ENCODE measurements around the gene PILRB. TPM values are rescaled to one million over a fixed set of nuclear protein-coding genes. Genes with fewer than 3 reads are reported as not detected.
"Not testable (repeated sequence)": the region's sequence is repeated elsewhere in the genome, so short reads cannot be mapped to it uniquely, and the experiment has no call there.

The PILRB gene
- total RNA-seq, 1 experiment from 2014 or later = 18.6 TPM

DNA sequence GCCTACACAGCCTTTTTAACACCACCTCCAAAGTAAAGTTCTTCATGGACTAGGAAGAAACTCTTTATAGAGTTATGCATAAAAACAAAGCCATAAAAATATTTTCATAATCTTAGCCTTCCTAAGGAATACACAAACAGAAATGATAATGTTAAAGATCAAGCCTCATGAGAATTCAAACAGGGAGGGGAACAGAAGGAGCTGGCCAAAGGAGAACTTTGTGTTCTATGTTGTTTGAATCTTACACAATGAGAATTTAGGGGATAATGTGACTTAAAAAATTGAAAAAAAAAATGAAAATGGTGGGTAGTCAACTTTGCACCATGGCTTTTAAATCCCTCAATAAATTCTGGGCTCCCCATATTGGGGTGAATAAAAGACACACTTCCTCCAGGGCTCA, 9.1 kb upstream of the PILRB start:
- Histone ChIP-seq H3K27me3 (ENCODE audit: control insufficient read depth, insufficient read depth, low read length) (no peaks in the 10 kb centered on the region), H3K36me3 (replicated peaks; ENCODE audit: control insufficient read depth, insufficient read depth, low read length) (peaks cover 43% of the 10 kb centered on the region), H3K4me3 (ENCODE audit: insufficient read depth, low read depth, low read length) (no peak overlapping the region)
- no peak for DNase-seq

DNA sequence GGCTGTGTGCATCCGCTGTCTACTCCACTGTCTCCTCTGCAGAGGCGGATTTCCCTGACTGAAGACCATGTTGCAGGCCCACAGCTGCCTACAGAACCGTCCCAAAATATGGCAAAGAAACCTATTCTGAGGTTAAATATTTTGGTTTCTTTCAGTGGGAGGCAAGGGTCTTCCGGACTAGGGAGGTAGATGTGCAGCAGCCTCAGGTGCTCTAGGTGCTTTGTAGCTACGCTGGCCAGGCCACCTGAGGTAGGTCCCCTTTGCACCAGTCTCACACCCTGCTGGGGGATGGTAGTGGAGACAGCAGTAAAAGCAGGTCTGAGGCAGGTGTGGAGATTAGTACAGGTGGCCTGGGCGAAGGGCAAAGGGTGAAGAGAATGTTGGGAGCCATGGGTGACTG, 8.2 kb upstream of the PILRB start:
- Histone ChIP-seq H3K36me3 (replicated peaks; ENCODE audit: control insufficient read depth, insufficient read depth, low read length) (peaks cover 49% of the 10 kb centered on the region), H3K4me3 (ENCODE audit: insufficient read depth, low read depth, low read length) (no peak overlapping the region), H3K27me3 (ENCODE audit: control insufficient read depth, insufficient read depth, low read length) (no peaks in the 10 kb centered on the region)
- DNase-seq = no peak

DNA sequence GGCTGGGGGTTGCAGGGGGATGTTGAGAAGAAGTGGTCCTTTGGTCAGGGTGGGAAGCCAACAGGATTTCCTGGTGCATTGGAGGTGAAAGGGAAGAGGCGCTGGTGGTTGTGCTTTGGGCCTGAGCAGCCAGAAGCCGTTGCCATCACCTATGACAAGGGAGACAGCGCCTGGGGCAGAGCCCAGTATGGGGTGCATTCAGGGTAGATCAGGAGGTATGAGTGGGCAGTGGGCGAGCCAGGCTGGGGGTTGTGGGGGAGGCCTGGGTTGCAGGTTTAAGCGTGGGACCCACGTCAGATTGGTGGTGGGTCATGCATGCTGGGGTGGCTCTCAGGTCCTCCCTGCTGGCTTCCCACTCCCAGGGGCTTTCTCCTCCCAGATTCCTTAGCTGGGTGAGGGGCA, 6.3 kb upstream of the PILRB start:
- Histone ChIP-seq H3K4me3 (ENCODE audit: insufficient read depth, low read depth, low read length) (no peak overlapping the region), H3K27me3 (ENCODE audit: control insufficient read depth, insufficient read depth, low read length) (no peaks in the 10 kb centered on the region), H3K36me3 (replicated peaks; ENCODE audit: control insufficient read depth, insufficient read depth, low read length) (peaks cover 56% of the 10 kb centered on the region)
- no peak for DNase-seq

DNA sequence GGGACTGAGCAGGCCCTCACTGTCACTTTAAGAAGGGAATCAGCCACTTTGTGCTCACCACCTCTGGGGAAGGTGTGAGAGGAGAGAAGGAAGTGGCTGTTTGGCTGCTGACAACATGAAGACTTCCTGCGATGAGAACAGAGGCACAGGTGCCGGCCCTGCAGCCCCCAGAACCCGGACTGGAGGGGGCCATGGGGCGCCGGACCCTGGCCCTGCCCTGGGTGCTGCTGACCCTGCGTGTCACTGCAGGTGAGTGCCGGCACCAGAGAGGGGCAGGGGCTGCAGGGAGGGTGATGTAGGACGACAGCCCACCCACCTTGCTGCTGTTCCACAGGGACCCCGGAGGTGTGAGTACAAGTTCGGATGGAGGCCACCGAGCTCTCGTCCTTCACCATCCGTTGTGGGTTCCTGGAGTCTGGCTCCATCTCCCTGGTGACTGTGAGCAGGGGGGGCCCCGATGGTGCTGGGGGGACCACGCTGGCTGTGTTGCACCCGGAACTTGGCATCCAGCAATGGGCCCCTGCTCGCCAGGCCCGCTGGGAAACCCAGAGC, 5.6 kb upstream of the PILRB start:
- not testable (repeated sequence) for H3K4me3 ChIP-seq (ENCODE audit: insufficient read depth, low read depth, low read length); DNase-seq; H3K27me3 ChIP-seq (ENCODE audit: control insufficient read depth, insufficient read depth, low read length)
- peaks cover 54% of the 10 kb centered on the region for H3K36me3 ChIP-seq (replicated peaks; ENCODE audit: control insufficient read depth, insufficient read depth, low read length)

DNA sequence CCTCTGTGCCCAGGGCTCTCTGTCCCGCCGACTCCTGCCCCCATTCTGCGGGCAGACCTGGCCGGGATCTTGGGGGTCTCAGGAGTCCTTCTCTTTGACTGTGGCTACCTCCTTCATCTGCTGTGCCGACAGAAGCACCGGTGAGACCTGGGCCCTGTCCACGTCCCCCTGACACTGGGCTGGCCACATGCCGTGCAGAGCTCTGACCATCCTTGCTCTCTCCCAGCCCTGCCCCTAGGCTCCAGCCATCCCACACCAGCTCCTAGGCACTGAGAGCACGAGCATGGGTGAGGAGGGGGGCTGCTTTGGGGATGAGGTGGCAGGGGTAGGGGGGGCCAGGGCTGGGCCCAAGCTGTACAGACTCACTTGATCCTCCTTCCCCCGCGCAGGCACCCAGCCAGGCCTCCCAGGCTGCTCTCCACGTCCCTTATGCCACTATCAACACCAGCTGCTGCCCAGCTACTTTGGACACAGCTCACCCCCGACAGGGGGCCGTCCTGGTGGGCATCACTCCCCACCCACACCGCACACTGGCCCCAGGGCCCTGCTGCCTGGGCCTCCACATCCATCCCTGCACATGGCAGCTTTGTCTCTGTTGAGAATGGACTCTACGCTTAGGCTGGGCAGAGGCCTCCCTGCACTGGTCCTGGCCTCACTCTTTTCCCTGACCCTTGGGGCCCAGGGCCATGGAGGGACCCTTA, 4.8 kb upstream of the PILRB start:
- Histone ChIP-seq H3K36me3 (replicated peaks; ENCODE audit: control insufficient read depth, insufficient read depth, low read length) (peaks cover 50% of the 10 kb centered on the region), H3K27me3 (ENCODE audit: control insufficient read depth, insufficient read depth, low read length) (no peaks in the 10 kb centered on the region), H3K4me3 (ENCODE audit: insufficient read depth, low read depth, low read length) (no peak overlapping the region)
- no peak for DNase-seq

DNA sequence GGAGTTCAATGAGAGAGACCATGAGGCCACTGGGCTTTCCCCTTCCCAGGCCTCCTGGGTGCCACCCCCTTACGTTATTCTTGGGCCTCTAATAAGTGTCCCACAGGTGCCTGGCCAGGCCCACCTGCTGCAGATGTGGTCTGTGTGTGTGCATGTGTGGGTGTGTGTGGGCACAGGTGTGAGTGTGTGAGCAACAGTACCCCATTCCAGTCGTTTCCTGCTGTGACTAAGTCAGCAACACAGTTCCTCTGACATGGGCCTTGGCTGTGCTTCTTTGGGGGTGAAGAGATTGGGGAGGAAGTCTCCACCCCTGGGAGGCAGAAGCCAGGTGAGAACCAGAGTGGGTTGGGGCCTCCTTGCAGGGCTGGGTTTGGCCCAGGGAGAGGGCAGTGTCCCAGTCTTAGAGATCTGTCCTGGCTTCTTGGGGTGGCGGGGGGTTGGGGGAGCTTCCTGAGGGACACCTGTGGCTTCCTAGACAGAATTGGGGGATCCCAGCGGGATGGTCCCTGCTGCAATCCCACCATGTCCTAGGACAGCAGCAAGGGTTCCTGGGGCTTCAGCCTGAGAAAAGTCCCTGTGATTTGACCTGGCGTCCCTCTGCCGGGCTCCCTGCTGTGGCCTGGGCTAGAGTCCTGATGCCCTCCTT, 4.1 kb upstream of the PILRB start:
- no peak for DNase-seq
- Histone ChIP-seq H3K36me3 (replicated peaks; ENCODE audit: control insufficient read depth, insufficient read depth, low read length) (peaks cover 51% of the 10 kb centered on the region), H3K4me3 (ENCODE audit: insufficient read depth, low read depth, low read length) (no peak overlapping the region), H3K27me3 (ENCODE audit: control insufficient read depth, insufficient read depth, low read length) (no peaks in the 10 kb centered on the region)

DNA sequence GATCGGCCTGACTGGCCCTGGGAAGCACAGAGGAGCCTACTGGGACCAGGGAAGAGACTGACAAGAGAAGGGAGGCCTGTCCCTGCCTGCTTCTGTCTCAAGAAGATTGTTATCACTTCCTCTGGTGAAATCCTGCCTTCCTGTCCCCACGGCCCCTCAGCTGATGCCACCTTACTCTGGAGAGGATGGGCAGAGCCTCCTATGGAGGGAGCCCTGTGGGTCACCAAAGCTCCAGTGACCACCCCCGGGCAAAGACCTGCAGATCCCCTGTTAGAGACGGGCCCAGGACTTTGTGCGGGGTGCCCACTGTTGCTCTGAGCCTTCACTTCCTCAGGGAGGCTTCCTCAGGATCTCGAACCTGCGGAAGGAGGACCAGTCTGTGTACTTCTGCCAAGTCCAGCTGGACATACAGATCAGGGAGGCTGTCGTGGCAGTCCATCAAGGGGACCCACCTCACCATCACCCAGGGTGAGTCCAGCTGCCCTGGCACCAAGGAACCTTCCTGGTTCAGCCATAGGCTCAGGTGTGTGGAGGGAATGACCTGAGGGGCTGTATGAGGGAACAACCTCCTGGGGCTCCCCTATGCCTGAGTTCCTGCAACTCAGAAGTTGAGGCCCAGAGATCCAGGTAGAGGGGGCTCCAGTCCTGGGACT, 1.4 kb upstream of the PILRB start:
- no peak for DNase-seq
- Histone ChIP-seq H3K4me3 (ENCODE audit: insufficient read depth, low read depth, low read length) (no peak overlapping the region), H3K36me3 (replicated peaks; ENCODE audit: control insufficient read depth, insufficient read depth, low read length) (peaks cover 49% of the 10 kb centered on the region), H3K27me3 (ENCODE audit: control insufficient read depth, insufficient read depth, low read length) (no peaks in the 10 kb centered on the region)

DNA sequence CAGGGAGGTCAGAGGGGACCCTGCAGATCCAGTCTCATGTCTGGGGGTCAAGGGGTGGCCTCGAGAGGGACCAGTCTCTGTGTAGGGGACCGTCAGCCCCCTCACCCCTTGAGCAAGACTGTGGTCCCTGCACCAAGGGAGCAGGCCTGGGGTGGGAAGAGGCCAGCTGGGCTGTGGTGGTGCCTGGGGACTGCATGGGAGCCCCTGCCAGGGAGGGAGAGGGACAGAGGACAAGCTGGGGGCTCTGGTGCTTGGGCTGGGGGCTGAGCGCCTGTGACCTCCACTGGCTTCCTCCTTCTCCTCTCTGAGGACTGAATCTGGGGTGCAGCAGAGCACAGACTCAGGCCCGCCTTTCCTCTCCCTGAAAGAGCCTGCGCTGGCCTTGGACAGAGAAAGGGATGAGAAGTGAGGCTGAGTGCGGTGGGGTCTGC, 771 bp upstream of the PILRB start:
- no peak for DNase-seq
- Histone ChIP-seq H3K27me3 (ENCODE audit: control insufficient read depth, insufficient read depth, low read length) (no peaks in the 10 kb centered on the region), H3K36me3 (replicated peaks; ENCODE audit: control insufficient read depth, insufficient read depth, low read length) (peaks cover 52% of the 10 kb centered on the region), H3K4me3 (ENCODE audit: insufficient read depth, low read depth, low read length) (no peak overlapping the region)

DNA sequence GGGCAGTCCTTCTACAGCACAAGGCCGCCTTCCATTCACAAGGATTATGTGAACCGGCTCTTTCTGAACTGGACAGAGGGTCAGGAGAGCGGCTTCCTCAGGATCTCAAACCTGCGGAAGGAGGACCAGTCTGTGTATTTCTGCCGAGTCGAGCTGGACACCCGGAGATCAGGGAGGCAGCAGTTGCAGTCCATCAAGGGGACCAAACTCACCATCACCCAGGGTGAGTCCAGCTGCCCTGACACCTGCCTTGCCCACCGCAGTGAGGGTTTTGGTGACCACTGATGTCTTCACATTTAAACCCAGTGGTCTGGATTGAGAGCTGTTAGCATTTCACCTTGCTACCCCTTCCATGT, 918 bp downstream of the PILRB start:
- Histone ChIP-seq H3K36me3 (replicated peaks; ENCODE audit: control insufficient read depth, insufficient read depth, low read length) (peaks cover 44% of the 10 kb centered on the region), H3K4me3 (ENCODE audit: insufficient read depth, low read depth, low read length) (no peak overlapping the region), H3K27me3 (ENCODE audit: control insufficient read depth, insufficient read depth, low read length) (no peaks in the 10 kb centered on the region)
- DNase-seq = no peak

DNA sequence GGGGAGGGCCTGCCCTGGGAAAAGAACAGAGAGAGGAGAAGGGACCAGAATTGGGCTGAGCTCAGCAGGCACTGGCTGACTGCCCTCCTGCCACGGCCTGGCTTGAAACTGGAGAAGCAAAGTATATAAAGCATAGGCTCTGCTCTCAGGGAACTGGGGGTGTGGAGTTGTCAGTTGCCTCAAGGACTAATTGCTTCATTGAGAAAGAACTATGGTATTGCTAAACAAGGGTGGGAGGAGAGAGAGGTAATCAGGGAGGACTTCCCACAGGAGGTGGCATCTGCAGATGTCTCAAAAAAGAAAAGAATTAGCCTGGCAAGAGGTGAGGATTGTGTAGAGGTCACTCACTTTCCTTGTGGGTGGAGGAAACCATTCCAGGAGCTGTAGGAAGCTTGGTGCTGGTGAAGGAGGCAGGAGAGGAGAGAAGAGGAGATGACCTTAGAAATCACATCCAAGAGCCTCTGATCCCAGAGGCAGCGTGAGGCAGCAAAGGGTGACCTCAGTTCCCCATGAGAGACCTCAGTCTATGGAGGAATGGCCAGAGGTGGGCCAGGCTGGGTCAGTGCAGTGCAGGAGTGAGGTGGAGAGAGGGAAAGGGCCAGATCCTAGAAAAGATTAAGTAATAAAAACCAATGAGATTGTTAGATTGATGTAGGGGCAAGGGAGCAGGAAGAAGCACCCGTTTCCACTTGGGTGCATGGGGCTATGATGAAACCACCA, 2.4 kb downstream of the PILRB start:
- DNase-seq = no peak
- H3K4me3 ChIP-seq (ENCODE audit: insufficient read depth, low read depth, low read length) = no peak overlapping the region
- H3K36me3 ChIP-seq (replicated peaks; ENCODE audit: control insufficient read depth, insufficient read depth, low read length) = peaks cover 32% of the 10 kb centered on the region
- H3K27me3 ChIP-seq (ENCODE audit: control insufficient read depth, insufficient read depth, low read length) = no peaks in the 10 kb centered on the region

DNA sequence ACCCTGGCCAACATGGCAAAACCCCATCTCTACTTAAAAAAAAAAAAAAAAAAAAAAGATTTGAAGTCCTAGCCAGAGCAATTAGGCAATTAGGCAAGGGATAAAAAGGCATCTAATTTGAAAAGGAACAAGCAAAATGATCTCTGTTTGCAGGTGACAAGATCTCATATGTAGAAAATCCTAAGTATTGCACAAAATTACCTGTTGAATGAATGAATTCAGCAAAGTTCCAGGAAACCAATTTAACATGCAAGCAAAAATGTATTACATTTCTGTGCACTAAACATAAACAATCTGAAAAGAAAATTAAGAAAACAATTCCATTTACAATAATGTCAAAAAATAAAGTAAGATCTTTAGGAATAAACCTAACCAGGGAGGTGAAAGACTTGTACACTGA, 5.2 kb downstream of the PILRB start:
- no peaks in the 10 kb centered on the region for H3K27me3 ChIP-seq (ENCODE audit: control insufficient read depth, insufficient read depth, low read length)
- H3K4me3 ChIP-seq (ENCODE audit: insufficient read depth, low read depth, low read length) = no peak overlapping the region
- peaks cover 20% of the 10 kb centered on the region for H3K36me3 ChIP-seq (replicated peaks; ENCODE audit: control insufficient read depth, insufficient read depth, low read length)
- no peak for DNase-seq

DNA sequence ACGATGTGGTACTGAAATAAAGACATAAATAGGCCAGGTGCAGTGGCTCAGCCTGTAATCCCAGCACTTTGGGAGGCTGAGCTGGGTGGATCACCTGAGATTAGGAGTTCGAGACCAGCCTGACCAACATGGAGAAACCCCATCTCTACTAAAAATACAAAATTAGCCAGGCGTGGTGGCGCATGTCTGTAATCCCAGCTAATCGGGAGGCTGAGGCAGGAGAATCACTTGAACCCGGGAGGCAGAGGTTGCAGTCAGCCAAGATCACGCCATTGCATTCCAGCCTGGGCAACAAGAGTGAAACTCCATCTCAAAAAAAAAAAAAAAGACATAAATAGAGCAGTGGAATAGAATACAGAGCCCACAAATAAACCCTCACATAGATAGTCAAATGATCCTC, 5.9 kb downstream of the PILRB start:
- not testable (repeated sequence) for H3K27me3 ChIP-seq (ENCODE audit: control insufficient read depth, insufficient read depth, low read length); DNase-seq; H3K4me3 ChIP-seq (ENCODE audit: insufficient read depth, low read depth, low read length)
- H3K36me3 ChIP-seq (replicated peaks; ENCODE audit: control insufficient read depth, insufficient read depth, low read length) = peaks cover 19% of the 10 kb centered on the region

DNA sequence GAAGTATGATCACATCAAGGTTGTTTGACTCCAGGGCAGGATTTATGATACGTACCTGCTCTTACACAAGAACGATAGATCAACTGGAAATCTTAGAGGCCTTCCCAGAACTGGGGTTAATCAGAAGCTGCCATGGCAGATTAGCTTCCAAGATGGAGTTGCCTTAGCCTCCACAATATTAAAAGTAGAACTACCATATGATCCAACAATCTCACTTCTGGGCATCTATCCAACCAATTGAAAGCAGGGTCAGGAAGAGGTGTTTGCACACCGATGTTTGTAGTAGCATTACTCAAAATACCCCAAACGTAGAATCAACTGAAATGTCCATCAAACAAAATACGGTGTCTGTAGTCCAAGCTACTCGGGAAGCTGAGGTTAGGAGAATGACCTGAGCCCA, 6.6 kb downstream of the PILRB start:
- H3K36me3 ChIP-seq (replicated peaks; ENCODE audit: control insufficient read depth, insufficient read depth, low read length) = peaks cover 12% of the 10 kb centered on the region
- H3K27me3 ChIP-seq (ENCODE audit: control insufficient read depth, insufficient read depth, low read length) = no peaks in the 10 kb centered on the region
- H3K4me3 ChIP-seq (ENCODE audit: insufficient read depth, low read depth, low read length) = no peak overlapping the region
- DNase-seq = no peak

DNA sequence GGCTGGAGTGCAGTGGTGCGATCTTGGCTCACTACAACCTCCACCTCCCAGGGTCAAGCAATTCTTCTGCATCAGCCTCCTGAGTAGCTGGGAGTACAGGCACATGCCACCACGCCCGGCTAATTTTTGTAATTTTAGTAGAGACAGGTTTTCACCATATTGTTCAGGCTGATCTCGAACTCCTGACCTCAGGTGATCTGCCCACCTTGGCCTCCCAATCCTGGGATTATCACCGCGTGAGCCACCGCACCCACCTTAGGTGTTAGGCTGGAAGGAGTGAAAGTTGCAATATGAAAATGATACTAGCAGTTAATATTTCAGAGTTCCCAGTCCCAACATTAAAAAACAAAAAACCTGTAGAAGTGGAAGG, 8.1 kb downstream of the PILRB start:
- H3K36me3 ChIP-seq (replicated peaks; ENCODE audit: control insufficient read depth, insufficient read depth, low read length); DNase-seq; H3K4me3 ChIP-seq (ENCODE audit: insufficient read depth, low read depth, low read length); H3K27me3 ChIP-seq (ENCODE audit: control insufficient read depth, insufficient read depth, low read length): not testable (repeated sequence)
